HG03060 (cell line): ENCODE results near the gene ASAH2.
"Not testable (repeated sequence)": the region's sequence is repeated elsewhere in the genome, so short reads cannot be mapped to it uniquely, and the experiment has no call there.

ENCODE experiments used
- ATAC-seq: cut with Tn5 transposase; IDR thresholded peaks from one replicate; pipeline ENCODE4 v1.9.1; 2021; ENCODE audit warnings: low read depth, moderate number of reproducible peaks; ENCODE audit not compliant: unreplicated experiment

Gene ASAH2

GRCh38 chr10:50251394-50251793 lies at the start of gene ASAH2:
TSS of gene ASAH2 (minus strand) at chr10:50251516. CDS start at chr10:50248610, 2,906 bp downstream.
- ATAC-seq, result no peak

GRCh38 chr10:50299948-50300669 lies 48.8 kb upstream of the ASAH2 start:
- no peak for ATAC-seq

DNA sequence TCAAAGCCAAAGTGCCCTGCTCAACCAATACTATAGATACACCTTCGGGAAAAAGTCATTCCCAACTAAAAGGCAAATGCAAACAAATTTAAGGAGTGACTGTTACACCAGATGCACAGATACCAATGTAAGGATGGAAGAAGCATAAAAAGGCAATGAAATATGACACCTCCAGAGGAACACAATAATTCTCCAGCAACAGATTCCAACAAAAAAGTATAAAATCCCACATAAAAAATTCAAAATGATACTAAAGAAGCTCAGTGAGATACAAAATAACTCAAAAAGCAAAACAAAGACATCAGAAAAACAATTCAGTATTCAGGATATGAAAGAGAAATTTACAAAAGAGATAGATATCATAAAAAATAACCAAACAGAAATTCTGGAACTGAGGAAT lies 44.1 kb upstream of the ASAH2 start:
- no peak for ATAC-seq

- ATAC-seq, result no peak
These were observed 43.3 kb upstream of the ASAH2 start for GRCh38 chr10:50294582-50294981.

DNA sequence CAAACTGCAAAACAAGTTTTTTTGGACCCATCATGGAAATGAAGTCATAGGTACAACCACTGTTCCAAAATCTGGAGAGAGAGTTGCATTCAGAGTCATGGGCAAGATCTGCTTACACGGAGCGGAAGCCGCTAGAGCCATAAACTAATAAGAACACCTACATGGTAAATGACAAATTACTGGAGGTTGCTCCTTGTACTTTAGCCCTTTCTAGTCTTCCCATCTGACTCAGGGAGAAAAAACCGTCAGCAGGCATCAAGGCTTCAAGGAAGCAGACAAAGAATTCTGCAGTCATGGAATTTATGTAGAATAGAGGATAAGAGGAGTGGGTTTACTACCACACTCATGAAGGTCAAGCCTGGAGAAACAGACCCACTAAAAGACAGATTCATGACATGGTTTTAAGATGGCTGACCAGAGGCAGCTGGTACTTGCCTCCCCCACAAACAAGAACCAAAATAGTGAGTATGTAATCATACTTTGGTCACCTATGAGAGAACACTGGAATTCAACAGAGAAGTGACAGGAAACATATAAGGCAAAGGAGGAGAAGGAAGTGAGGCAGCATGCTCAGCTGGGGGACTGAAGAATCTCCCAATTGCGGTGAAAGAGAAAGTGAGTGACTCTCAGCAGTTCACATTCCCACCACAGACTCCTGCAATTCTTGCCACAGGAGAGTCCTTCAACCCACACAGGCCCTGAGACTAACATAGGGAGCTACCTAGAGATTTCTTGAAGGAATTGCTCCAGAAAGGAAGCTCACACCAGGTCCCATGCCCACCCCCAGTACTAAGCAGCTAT lies 42.4 kb upstream of the ASAH2 start:
- no peak for ATAC-seq

DNA sequence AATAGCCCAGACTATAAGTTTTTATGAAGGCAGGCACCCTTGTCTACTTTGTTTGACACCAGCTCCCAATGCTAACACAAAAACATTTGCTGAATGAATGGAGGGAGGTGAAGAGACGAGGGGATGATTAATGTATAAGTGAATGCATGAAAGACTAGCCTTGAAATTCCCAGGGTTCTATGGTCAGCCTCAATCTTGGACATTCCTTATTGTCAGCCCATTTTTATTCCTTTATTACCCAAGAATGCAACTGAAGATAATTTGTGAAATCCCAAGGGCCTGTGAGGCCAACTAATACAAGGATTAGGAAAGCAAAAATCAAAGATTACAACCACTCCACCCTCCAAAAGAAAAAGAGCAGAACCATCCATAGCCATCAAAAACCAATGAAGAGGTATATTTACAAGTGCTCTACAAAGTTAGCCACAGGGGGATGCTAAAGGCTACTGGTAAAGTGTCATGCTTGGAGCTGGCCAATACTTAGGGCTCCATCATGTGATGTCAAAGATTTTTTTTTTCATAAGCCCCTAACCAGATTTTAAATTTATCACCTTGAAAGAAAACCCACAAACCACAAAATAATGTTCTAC lies 40.0 kb upstream of the ASAH2 start:
- no peak for ATAC-seq

DNA sequence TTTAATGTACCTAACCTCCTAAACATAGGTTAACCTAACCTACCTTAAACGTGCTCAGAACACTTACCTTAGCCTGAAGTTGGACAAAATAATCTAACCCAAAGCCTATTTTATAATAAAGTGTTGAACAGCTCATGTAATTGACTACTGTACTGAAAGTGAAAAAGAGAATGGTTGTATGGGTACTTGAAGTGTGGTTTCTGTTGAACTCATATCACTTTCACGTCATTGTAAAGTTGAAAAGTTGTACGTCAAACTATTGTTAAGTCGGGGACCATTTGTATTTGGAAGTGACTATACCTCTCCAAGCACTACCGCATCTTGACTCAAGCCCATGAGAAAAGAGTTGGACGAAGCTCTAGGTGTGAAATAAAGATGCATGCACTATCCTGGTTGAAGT lies 37.9 kb upstream of the ASAH2 start:
- ATAC-seq, result no peak

DNA sequence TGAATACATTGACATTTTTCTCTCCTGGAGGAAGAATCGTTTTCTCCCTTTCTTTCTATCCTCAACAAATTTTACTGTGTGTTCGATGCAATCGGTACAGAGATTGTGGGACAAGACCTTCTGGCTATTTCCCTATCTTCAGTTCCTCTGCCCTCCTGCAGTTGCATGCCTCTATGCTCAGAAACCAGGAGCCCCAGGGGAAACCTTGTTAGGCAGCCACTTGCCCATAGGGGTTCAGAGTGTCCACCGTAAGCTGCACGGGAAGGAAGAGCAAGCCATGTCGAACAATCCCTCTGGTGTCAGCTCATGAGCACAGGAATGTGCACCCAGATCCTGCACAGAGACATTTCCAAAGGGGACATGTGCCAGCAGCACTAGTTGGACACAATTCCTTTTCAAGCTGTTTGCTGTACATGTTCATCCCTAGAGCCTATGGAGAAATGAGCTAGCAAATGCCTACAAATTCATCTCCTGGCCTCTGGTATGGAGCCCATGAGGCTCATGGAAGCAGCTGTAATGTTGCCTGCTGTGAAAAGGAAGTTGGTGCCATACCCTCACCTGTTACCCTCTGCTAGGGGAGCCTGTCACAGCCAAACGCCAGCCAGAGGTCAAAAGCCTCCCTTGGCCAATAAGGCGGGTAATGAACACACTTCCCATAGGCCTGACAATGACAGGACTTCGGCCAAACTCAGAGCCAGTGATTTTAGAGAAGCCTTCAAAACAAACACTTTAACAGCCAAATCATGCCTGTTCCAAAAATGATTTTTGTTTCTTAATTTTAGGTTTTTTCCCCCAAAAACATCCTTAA lies 35.9 kb upstream of the ASAH2 start:
- ATAC-seq, result no peak

GRCh38 chr10:50286517-50286916 lies 35.2 kb upstream of the ASAH2 start:
- ATAC-seq, result no peak

DNA sequence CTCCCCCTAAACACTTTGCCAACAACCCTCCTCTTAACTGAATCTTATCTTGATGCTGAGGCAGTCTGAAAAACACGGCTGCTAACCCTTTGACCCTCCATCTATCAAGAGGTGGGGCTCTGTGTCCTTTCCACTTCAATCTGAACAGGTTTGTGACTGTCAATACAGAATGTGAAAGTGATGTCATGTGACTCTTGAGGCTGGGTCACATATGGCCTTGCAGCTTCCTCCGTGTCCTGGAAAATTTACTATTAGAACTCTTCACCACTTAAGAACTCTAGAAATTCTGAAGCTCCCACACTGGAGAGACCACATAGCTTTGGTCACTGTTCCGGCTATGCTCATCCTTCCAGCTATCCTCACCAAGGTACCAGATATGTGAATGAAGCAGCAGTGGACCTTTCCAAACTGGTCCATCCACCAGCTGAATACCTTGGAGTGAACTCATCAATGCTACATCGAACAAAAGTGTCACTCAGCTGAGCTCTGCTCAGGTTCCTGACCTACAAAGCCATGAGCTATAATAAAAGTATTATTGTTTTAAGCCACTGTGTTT lies 30.7 kb upstream of the ASAH2 start:
- ATAC-seq, result no peak

GRCh38 chr10:50281210-50281966 lies 30.1 kb upstream of the ASAH2 start:
- no peak for ATAC-seq

- no peak for ATAC-seq
These were observed 28.9 kb upstream of the ASAH2 start for GRCh38 chr10:50280049-50280841.

- ATAC-seq, result no peak
These were observed 28.2 kb upstream of the ASAH2 start for GRCh38 chr10:50279489-50279888.

GRCh38 chr10:50275650-50276235 lies 24.4 kb upstream of the ASAH2 start:
- no peak for ATAC-seq

GRCh38 chr10:50272531-50272930 lies 21.2 kb upstream of the ASAH2 start:
- ATAC-seq, result no peak

DNA sequence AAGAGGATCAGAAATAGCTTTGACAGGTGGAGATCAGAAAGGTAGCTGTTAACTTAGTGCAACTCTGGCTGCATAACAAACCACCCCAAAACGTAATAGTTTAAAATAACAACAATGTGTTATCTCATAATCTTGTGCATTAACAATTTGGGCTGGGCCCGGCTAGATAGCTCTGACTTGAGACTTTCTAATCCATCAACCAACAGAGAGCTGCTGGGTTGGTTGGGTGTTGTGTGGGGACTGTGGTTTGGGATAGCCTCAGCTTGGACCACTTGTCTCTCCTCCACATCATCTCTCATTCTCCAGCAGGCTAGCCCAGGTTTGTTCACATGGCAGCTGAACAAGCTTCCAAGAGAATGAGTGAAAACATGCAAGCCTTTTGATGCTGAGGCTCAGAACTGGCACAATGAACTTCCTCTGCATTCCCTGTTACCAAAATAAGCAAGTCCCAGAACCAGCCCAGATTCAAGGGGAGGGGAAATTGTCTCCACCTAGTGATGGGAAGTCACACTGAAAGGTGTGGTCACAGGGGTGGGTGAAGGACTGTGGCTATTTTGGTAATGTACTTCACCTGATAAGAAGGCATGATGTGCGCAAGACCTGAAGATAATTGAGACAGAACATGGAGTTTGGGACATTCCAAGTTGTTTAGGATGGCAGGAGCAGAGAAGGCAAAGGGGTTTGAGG lies 20.4 kb upstream of the ASAH2 start:
- ATAC-seq, result no peak

DNA sequence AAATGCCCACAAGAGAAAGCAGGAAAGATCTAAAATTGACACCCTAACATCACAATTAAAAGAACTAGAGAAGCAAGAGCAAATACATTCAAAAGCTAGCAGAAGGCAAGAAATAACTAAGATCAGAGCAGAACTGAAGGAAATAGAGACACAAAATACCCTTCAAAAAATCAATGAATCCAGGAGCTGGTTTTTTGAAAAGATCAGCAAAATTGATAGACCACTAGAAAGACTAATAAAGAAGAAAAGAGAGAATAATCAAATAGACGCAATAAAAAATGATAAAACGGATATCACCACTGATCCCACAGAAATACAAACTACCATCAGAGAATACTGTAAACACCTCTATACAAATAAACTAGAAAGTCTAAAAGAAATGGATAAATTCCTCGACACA lies 16.6 kb upstream of the ASAH2 start:
- not testable (repeated sequence) for ATAC-seq

GRCh38 chr10:50262625-50263024 lies 11.3 kb upstream of the ASAH2 start:
- not testable (repeated sequence) for ATAC-seq
